ENCODE results near the gene C5.

DNA sequence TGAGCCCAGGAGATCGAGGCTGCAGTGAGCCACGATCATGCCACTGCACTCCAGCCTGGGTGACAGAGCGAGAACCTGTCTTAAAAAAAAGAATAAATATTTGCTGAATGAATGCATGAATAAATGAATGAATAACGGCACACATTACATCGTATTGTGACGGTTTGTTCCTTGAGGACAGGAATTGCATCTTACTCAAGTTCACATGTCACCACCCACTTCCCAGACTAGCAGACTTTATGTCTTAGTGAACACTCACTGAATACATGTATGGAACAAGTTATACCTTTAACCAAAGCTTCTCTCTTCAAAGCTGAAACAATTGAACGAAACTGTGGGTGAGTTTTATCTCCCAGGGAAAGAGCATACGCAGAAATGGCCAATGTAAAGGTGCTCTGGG lies 70.3 kb downstream of the C5 start:
- TF ChIP-seq, protein P1, sequence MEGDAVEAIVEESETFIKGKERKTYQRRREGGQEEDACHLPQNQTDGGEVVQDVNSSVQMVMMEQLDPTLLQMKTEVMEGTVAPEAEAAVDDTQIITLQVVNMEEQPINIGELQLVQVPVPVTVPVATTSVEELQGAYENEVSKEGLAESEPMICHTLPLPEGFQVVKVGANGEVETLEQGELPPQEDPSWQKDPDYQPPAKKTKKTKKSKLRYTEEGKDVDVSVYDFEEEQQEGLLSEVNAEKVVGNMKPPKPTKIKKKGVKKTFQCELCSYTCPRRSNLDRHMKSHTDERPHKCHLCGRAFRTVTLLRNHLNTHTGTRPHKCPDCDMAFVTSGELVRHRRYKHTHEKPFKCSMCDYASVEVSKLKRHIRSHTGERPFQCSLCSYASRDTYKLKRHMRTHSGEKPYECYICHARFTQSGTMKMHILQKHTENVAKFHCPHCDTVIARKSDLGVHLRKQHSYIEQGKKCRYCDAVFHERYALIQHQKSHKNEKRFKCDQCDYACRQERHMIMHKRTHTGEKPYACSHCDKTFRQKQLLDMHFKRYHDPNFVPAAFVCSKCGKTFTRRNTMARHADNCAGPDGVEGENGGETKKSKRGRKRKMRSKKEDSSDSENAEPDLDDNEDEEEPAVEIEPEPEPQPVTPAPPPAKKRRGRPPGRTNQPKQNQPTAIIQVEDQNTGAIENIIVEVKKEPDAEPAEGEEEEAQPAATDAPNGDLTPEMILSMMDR (conservative IDR thresholded peaks at IDR 0.05) = no peak
- no peak for TF ChIP-seq ZFX (IDR thresholded peaks at IDR 0.05)
